ENCODE data around the gene KIAA1217.
"Not testable (repeated sequence)": the region's sequence is repeated elsewhere in the genome, so short reads cannot be mapped to it uniquely, and the experiment has no call there.

The KIAA1217 gene

DNA sequence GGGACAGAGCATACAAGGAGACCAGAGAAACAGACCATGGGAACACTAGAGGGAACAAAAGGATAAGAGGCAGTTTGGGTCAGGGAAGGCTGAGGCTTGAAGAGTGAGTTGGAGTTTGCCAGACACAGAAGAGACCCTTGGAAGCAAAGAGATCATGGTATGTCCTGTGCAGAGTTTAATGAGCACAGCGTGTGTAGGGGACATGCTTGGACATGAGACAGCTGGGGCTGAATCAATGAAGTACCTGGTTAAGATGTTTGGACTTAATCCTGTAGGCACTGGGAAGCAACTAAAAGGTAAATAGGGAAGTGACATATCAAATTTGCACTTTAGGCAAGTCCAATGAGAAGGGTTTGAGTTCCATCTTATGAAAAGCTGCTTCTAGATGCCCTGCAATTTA is 79.6 kb downstream of the KIAA1217 start:
- no peak for DNase-seq (ENCODE audit: low read depth, low spot score)

DNA sequence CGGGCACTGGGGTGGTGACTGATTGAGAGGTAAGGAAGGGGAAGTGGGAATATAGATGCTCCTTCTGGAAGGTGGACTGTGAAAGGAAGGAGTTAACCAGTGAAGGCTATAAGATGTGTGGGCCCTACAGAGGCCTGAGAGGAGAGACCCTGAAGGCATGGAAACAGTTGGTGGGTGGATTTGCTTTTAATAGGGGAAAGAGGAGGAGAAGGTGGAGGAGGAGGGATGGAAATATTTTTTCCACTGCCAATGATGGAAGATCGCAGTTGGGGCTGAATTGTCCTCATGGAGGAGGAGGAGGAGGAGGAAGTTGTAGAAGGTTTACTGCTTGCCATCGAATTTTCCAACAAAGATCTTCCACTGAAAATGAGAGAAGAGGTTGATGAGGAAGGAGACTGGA is 80.3 kb downstream of the KIAA1217 start:
- DNase-seq (ENCODE audit: low read depth, low spot score), result no peak

DNA sequence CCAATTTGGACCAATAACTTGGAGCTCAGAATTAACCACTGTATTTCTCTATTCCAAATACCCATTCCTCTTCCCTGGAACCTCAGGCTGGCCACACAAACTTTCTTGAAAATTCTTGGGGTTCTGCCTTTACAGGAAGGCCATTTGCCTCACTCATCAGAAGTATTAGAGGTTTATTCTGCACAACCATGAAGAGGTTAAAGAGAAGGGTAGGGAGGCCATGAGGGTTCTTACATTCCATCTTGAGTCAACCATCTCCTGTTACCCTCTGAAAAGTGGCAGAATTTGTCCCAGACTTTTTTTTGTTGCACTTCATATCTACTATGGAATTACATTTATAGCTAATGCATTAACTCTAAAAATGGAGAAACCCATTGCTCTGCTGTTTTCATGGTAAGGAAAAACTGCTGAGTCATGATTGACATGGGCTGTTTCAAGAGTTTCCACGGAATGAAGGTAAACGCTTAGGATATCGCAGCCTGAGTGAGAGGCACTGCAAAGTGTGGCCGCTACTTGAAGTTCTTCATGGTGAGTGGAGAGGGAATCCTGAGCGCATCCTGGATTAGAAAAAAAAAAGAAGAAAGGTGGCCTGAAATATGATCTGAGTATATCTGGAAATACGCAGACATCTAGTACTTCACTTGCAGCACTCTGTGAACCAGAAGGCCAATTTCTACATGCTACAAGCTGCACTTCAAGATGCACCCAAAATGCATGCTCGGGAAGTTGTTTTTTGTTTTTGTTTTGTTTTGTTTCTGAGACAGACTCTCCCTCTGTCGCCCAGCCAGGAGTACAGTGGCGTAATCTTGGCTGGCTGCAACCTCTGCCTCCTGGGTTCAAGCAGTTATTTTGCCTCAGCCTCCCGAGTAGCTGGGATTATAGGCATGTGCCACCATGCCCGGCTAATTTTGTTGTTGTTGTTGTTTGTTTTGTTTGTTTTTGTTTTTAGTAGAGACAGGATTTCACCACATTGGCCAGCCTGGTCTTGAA is 83.7 kb downstream of the KIAA1217 start:
- no peak for DNase-seq (ENCODE audit: low read depth, low spot score)

DNA sequence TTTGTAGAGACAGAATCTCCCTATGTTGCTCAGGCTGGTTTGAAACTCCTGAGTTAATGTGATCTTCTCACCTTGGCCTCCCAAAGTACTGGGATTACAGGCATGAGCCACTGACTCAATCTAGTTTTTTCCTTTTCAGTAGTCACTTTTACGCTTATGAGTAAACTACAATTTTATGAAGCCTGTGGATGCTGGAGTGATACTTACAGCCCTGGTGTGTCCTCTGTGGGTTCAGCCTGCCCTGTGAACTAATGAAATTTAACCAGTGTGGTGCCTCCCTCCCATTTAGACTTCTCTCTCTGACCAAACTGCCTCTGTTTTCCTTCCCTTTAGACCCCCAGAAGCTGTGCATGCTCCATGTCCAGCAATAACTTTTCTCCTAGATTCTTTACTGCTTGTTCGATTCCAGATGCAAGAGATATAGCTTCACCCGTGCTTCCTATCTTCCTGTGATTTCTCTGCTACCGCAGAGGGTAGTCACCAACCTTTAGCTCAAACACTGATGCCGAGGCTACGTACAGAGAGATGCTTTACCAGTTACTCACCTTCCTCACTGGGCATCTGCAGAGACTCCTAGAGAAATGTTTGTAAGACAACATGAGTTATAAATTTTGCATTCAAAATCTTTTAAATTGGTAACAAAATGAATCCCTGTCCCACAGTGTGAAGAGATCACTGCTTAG is 90.8 kb downstream of the KIAA1217 start:
- DNase-seq (ENCODE audit: low read depth, low spot score), result no peak

DNA sequence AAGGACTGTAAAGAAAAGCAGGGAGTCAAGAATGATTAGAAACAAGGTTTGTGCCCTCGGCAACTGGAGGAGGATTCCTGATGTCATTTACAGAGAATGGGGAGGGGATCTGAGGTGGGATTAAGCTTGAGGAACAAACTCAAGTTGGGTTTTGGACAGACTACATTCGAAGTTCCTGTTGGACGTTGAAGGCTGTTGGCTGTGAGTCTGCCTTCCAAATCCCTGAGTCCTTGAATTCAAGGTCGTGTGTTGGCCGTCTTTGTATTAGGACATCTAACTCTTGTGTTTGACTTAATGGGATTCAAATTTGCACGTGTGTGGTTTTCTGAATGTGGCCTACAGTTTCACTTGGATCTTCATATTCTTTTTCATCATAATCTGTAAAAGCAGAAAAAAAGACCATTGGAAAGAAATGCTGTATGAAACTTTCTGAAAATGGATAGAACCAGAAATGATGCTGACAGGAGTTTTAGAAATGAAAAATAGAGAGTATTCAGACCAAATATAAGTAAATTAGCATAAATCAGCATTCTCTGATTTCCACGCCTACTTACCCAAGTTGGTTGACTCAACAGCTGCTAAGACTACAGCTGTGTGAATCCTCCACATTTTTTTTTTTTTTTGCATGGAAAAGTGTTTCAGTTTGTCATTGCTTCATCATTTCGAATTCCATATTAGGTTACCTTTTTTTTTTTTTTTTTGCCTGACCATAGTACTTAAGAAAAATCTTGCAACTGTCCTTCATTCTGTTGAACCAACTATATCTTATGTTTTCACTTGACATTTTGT is 94.8 kb downstream of the KIAA1217 start:
- no peak for DNase-seq (ENCODE audit: low read depth, low spot score)

DNA sequence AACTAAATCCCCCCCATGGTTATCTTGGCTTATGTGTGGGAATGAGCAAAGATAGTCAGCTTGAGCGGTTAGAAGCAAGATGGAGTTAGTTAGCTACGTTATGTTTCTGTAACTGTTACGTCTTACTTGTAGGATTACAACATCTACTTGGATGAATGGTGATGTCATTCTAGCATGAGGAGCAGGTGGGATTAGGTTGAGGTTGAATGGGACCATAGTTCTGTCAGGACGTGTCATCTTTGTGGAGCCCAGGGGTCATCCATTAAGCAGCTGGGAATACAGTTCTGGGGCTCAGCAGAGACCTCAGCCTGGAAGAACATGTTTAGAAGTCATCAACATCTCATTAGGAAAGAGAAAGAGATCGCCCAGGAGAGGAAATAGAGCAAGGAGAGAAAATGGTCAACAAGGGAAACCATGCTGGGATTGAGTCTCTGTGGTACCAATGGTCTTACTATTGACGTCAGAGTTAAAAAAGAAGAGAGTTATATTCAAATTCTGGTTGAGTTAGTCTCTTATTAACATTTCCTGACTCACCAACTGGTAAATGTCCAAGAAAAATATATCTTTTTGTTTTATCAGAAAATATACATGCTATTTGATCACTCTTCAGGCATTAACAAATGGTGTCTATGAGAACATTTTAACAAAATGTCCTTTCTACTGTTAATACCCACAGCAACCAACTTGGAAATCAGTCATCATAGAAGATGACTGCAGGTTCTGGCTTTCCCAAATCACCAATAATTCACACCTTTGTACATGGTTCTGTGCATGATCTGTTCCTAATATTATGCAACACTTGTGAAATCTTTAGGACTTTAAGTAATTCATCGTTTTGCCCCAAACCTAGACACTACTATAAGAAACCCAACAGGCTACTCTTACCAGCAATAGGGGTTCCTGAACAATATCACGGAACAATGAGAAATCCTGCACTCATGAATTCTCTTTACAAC is 96.9 kb downstream of the KIAA1217 start:
- DNase-seq (ENCODE audit: low read depth, low spot score), result no peak

DNA sequence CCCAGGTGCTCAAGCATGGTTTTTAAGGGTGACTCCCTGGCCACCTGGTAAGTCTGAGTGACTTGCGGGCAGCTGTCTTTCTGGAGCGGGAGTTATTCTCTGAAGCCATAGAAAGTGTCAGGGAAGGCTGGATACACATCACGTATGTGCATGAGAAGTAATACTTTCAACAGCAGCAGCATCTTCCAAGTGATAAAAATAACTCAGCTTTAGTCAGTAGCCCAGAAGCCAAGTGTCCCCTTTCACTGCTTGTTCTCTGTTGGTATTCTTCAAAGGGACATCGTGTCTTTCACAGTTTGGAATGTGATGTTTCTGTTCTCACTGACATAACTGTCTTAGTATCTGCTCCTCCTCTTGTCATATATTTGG is 97.6 kb downstream of the KIAA1217 start:
- no peak for DNase-seq (ENCODE audit: low read depth, low spot score)

DNA sequence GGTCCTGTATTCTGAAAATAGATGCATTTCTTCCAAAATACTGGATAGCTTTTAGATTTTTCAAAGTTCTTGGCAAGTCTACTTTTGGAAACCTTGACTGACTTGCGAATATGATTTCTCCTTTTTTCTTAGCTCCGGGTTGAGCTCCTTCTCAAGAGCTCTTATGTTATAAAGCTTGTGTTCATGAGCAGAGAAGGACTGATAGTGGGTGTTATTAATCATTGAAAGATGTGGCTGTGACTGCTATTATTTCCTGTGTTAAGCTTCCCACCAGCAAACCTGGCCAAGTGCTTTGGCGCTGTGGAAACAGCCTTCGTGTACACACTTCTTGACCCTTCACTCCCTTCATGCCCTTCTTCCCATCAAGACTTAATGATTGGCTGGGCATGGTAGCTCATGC is 98.2 kb downstream of the KIAA1217 start:
- no peak for DNase-seq (ENCODE audit: low read depth, low spot score)

DNA sequence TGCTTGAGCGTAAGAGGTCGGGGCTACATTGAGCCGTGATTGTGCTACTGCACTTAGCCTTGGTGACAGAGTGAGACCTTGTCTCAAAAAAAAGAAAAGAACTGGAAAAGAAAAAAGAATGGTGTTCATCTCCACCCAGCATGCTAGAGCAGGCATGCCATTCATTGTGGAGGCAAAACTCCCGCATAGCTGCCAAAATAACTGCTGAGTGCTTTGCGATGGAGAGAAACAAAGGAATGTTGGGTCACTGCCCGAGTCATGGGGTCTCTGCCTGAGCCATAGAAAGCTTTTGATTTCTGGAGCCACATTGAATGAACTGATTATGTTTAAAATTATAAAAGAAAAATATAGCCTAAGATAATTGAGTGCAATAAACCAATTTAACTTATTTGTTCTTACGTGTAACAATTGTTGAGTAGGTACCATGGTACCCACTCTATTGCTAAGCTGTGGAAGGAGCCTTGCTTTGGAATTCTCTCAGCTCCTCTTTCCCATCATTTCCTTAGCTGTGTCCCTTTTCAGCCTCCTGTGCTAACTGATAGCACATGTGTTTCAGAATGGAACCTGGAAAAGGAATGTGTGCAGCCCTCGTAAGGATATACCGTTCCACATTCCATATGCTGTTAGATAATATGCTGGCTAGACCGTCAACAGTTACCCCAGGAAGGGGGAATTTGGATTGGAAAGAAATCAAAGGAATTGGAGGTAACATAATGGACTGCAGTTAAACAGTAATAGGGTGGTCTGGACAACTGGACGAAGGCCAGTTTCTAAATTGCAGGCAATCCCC is 99.0 kb downstream of the KIAA1217 start:
- DNase-seq (ENCODE audit: low read depth, low spot score), result no peak

DNA sequence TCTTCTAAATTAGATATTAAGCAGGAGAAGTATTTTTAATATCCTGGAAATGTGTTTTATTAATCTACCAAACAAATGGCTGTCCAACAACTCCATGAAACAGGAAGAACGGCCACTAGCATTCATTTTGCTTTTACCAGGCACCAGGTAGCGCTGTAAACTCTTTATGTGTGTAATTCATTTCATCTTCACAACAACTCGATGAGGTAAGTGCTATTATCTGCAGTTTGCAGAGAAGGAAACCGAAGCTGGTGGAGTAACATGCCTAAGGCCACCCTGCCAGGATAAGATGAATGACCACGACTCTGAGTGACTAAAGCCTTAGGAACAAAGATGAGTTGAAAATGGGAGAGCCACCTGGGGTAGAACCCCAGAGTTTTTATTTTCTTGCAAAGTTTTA is 101.2 kb downstream of the KIAA1217 start:
- no peak for DNase-seq (ENCODE audit: low read depth, low spot score)

DNA sequence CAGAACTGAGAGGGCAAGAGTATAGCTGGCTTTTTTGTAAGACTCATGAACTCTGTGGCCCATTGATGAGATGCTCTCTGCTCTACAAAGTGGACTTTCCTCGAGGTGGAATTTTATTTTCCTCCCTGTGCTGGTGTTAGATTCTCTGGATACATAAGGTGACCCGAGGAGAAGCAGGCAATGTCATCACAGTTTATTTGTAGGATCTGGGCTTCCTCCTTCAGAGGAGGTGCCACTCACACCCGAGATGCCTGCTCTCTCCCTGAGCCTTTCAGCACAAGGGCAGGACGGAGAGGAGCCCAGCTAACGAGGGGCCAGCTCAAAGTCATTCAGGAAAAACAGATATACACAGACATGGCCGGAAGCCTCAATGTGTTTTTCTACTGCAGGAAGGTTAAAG is 103.0 kb downstream of the KIAA1217 start:
- DNase-seq (ENCODE audit: low read depth, low spot score), result no peak

DNA sequence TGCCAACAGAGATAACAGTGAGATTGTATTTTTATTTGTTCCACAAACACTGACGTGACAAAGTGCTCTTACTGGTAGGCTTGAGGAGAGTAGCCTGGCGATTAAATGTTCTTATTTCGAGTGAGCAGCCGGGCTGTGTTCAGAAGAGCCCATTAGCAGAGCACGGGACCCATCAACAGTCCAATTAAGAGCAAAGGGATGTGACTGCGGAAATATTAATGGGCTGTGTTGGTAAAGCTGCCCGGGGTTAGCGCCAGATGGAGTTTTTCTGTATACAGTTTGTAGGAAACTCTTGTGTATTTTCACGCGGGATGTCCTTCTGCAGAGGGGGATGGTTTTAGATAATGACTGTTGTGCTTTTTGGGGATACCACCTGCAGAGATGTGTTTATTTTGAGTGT is 104.3 kb downstream of the KIAA1217 start:
- no peak for DNase-seq (ENCODE audit: low read depth, low spot score)

DNA sequence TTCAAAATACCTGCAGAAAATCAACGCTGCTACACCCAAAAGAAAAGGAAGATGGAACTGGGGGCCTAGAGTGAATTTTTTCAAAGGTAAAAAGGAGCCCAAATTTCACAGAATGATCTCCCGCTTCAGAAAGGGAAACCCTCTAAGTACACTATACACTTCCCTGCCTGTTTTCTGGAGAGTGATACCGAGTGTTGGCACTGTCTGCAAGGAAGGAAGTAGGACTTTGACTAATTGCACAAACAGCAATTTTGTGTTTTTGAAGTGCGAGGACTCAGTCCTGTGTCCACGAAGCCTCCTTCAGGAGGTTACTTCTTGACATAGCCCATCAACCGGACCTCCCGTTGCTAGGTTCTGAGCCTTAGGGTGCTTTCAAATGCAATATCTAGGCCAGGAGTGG is 106.3 kb downstream of the KIAA1217 start:
- DNase-seq (ENCODE audit: low read depth, low spot score), result no peak

DNA sequence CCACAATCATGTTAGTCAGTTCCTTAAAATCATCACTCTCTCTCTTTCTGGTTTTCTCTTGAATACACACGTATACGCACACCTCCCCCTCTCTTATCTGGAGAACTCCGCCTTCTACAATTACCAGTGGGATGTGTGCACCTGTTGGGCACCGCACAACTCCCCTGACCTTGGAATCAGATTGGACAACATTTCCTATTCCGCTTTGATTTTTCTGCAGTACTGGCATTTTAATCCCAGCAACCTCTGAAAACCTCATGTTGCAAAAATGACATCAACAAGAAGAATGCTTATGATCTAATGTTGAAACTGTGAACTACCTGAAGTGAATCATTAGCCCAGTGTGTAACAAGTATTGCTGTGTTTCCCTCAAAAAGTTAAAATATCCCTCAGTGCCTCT is 109.6 kb downstream of the KIAA1217 start:
- no peak for DNase-seq (ENCODE audit: low read depth, low spot score)

DNA sequence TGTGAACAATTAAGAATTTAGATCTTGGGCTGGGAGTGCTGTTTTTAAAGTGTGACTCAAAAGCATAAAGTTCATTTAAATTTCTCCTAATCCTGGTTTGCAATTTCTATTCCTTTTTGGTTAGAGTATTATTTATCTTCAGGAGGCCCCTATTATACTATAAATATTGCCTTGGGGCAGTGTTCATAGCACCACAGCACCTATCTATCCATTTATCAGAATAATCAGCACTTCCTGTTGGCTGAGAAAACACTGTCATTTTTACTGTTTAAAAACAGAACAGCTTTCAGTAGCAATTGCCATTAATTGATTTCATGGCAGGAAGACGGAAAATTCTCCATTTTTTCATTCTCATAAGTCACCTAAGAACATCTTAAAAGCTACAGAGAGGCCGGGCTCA is 111.4 kb downstream of the KIAA1217 start:
- no peak for DNase-seq (ENCODE audit: low read depth, low spot score)

DNA sequence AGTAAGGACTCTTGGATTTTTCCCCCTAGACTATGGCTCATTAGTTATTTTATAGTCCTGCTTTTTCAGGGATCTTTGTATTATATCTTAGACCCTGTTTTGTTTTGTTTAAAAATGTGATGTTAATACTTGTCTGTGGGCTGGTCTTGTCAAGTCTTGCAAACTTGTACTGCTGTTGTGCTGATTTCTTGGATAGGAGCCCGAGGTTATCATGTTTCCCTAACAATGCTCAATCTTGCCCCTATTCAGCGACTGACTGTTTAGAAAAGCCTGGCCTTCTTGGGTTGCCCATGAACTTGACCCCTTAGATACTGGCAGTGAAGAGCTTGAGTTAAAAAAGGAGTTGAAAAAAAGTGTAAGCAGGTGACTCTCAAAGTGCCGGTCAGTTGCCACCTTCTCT is 115.7 kb downstream of the KIAA1217 start:
- DNase-seq (ENCODE audit: low read depth, low spot score), result no peak

DNA sequence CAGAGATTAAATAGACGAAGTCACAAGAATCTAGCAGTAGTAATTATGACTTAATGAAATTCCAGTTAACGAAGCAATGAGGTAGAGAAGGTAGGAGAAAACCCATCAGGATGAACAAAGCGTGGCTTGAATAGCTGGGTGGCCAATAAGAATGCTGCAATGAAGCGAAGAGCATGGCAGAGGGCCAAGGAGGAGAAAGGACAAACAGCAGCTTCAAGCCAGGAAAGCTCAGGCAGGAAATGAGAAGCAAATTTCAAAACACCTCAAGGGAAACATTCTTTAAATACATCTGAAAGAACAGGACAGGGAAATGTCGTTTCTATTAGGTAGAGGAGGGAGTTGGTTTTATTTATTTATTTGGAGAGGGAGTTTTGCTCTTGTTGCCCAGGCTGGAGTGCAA is 122.5 kb downstream of the KIAA1217 start:
- DNase-seq (ENCODE audit: low read depth, low spot score), result no peak

DNA sequence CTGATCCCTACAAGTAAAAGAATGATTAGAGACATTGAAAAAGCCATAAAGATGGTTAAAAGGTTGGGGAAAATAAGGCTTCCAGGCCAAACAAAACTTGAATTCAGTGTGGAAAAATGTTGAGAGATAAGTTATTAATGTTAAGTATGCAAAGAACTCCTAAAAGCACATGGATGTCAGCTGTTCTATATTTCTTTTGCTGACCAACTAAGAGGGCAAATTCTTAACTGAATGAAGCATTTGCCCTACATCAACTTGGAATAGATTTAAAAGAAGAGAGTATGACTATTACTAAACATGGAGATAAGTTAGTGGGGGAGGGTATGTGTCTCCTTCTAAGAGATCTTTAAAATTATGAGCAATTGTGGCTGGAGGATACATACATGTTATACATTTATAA is 124.8 kb downstream of the KIAA1217 start:
- no peak for DNase-seq (ENCODE audit: low read depth, low spot score)

DNA sequence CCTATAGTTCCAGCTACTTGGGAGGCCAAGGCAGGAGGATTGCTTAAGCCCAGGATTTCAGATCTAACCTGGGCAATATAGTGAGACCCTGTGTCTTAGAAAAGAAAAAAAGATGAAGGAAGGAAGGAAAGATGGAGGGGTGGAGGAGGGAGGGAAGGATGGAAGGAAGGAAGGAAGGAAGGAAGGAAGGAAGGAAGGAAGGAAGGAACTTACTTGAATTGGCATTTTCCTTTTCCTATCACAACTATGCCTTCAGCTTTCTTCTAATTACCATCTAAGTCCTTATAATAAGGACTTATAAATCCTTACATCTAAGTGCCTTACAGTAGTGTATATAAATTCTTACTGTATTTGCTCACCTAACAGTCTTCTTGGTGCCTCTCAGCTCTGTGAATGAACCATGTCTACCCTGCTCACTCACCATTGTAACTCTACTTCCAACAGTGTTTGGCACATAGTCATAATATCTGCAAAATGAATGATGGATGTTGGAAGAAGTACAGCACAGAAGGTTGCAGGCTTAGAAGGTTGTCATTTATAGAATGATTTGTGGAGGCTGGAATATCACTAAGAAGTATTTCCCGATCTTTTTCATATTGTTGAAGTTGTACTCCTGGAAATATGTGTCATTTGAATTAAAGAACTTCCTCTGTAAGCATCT is 125.5 kb downstream of the KIAA1217 start:
- no peak for DNase-seq (ENCODE audit: low read depth, low spot score)

DNA sequence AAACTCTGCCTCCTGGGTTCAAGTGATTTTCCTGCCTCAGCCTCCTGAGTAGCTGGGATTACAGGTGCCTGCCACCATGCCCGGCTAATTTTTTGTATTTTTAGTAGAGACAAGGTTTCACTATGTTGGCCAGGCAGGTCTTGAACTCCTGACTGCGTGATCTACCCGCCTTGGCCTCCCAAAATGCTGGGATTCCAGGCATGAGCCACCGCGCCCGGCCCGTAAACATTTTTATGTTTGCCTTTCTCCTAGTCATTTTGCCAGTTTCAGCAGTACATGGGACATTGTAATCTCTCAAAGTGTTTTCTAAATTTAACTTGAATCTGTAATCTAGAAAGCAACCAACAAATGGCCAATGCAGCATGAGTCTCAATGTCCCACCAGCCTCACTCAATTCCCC is 128.8 kb downstream of the KIAA1217 start:
- DNase-seq (ENCODE audit: low read depth, low spot score), result not testable (repeated sequence)

Data from iPS DF 19.7 (cell line).